ENCODE data around the gene NOC2L. TPM values are rescaled to one million over a fixed set of nuclear protein-coding genes. Genes with fewer than 3 reads are reported as not detected.
A peak's percentile ranks its signal among the peaks of the same experiment; 100 is the strongest.
"Not testable (repeated sequence)": the region's sequence is repeated elsewhere in the genome, so short reads cannot be mapped to it uniquely, and the experiment has no call there.

NOC2L gene
- total RNA-seq, 3 donors from 2014 or later = 292 to 315 (median 315) TPM

DNA sequence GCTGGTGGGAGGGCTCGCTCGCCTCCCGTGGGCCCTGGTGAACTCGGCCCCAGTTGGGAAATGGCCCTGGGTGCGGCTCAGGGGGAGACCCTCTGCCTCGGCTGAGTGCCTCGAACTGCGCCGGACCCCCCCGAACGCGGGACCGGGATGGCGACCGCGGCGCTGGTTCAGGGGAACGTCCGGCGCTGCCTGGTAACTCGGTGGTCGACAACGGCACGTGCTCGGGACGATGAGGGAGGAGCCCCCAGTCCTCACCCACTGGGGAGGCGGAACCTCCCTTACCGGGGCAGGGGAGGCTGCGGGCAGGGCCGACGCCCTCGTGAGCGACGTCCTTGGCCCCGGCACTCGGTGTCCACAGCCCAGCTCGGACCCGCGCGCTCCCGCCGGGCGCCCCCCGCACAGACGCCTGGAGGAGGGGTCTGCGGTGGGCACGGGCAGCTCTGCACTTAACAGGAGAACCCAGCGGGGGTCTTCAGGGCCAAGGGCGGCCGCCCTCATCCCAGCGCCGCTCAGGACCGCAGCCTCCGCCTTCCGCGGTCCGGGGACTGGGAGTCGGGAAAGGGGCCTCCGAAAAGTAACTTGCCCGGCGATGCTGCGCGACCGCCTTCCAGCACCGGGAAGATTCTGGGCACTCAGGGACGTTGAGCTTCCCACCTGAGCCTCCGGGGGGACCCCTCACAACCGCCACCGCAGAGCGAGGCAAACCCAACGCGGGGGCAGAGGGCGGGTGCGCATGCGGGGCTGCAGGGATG, 39.1 kb upstream of the NOC2L start:
- DNase-seq (no peak), ATAC-seq (no peak)
- peaks cover 4% of the 10 kb centered on the region for H3K4me1 Mint-ChIP-seq (ENCODE audit: low read depth)
- no peaks in the 10 kb centered on the region for H3K36me3 Mint-ChIP-seq (ENCODE audit: insufficient read depth)
- H3K27me3 Mint-ChIP-seq (ENCODE audit: low read depth) = peaks cover 21% of the 10 kb centered on the region
- H3K9me3 Mint-ChIP-seq = no peaks in the 10 kb centered on the region
- H3K4me3 Mint-ChIP-seq = no peak overlapping the region

DNA sequence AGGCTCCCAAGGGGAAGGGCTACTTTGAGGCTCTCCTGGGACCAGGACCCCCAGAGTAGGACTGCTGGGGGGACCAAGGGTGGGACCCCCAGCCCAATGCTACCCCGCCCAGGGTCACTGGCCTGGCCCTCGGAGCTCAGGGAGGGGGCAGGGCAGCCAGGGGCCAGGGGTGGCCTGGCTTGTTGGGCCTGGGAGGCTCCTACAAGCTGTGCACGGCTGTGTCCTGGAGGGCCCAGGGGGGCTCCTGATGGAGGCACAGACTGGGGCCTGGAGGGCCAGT, 38.6 kb upstream of the NOC2L start:
- H3K36me3 Mint-ChIP-seq (ENCODE audit: insufficient read depth) = no peaks in the 10 kb centered on the region
- no peaks in the 10 kb centered on the region for H3K9me3 Mint-ChIP-seq
- no peak overlapping the region for H3K4me3 Mint-ChIP-seq
- peaks cover 23% of the 10 kb centered on the region for H3K27me3 Mint-ChIP-seq (ENCODE audit: low read depth)
- H3K4me1 Mint-ChIP-seq (ENCODE audit: low read depth) = peaks cover 5% of the 10 kb centered on the region
- ATAC-seq (no peak), DNase-seq (no peak)

- Mint-ChIP-seq H3K27me3 (ENCODE audit: low read depth) (peaks cover 24% of the 10 kb centered on the region), H3K4me1 (ENCODE audit: low read depth) (peaks cover 8% of the 10 kb centered on the region), H3K36me3 (ENCODE audit: insufficient read depth) (no peaks in the 10 kb centered on the region), H3K4me3 (no peak overlapping the region), H3K9me3 (peaks cover 3% of the 10 kb centered on the region)
- ATAC-seq = no peak
- no peak for DNase-seq
Observed at GRCh38 chr1:996851-997712, 38.0 kb upstream of the NOC2L start.

GRCh38 chr1:995665-996633, 36.9 kb upstream of the NOC2L start:
- Mint-ChIP-seq H3K27me3 (ENCODE audit: low read depth) (peaks cover 22% of the 10 kb centered on the region), H3K36me3 (ENCODE audit: insufficient read depth) (no peaks in the 10 kb centered on the region), H3K9me3 (peaks cover 3% of the 10 kb centered on the region), H3K4me3 (no peak overlapping the region), H3K4me1 (ENCODE audit: low read depth) (peaks cover 8% of the 10 kb centered on the region)
- DNase-seq = no peak
- ATAC-seq = no peak

DNA sequence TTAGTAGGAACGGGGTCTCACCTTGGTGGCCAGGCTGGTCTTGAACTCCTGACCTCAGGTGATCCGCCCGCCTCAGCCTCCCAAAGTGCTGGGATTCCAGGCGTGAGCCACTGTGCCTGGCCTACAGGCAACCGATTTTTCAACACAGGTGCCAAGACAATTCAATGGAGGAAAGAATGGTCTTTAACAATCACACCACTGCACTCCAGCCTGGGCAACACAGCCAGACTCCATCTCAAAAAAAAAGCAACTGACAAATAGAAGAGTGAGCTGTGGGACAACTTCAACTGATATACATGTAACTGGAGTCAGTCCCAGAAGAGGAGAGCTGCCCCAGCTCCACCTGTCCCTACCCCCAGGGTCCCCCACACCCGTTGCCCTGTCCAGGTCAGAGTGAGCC, 35.5 kb upstream of the NOC2L start:
- not testable (repeated sequence) for H3K9me3 Mint-ChIP-seq; DNase-seq; H3K4me1 Mint-ChIP-seq (ENCODE audit: low read depth); H3K4me3 Mint-ChIP-seq; ATAC-seq; H3K36me3 Mint-ChIP-seq (ENCODE audit: insufficient read depth)
- peaks cover 24% of the 10 kb centered on the region for H3K27me3 Mint-ChIP-seq (ENCODE audit: low read depth)

DNA sequence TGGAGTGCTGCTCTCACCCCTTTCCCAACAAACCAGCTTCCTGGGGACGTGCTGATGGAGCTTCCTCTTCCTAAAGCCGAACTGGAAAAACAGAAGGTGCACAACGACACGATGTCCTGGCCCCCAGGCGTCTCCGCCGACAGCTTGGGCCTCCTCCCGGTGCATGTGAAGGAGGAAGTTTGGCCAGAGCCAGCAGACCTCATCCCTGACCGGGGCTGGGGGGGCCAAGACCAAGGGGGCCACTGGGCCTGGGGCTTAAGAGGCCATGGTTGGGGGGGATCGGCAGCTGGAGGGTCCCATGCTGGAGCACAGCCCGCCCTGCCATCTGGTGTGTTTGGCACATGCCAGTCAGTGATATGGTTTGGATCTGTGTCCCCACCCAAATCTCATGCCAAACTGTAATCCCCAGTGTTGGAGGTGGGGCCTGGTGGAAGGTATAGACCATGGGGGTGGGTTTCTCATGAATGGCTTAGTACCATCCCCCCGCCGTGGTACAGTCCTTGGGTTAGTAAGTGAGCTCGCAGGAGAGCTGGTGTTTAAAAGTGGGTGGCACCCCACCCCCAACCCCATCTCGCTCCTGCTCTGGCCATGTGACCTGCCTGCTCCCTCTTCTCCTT, 34.4 kb upstream of the NOC2L start:
- Mint-ChIP-seq H3K4me3 (no peak overlapping the region), H3K4me1 (ENCODE audit: low read depth) (peaks cover 6% of the 10 kb centered on the region), H3K27me3 (ENCODE audit: low read depth) (peaks cover 33% of the 10 kb centered on the region), H3K9me3 (peaks cover 3% of the 10 kb centered on the region), H3K36me3 (ENCODE audit: insufficient read depth) (no peaks in the 10 kb centered on the region)
- no peak for ATAC-seq
- no peak for DNase-seq

- Mint-ChIP-seq H3K27me3 (ENCODE audit: low read depth) (peaks cover 35% of the 10 kb centered on the region), H3K4me1 (ENCODE audit: low read depth) (peaks cover 6% of the 10 kb centered on the region), H3K9me3 (peaks cover 3% of the 10 kb centered on the region), H3K36me3 (ENCODE audit: insufficient read depth) (no peaks in the 10 kb centered on the region), H3K4me3 (no peak overlapping the region)
- ATAC-seq = peak in 1 of 2 donors; percentile 49
- DNase-seq = no peak
Observed at GRCh38 chr1:992362-992761, 33.3 kb upstream of the NOC2L start.

GRCh38 chr1:991895-992294, 32.8 kb upstream of the NOC2L start:
- Mint-ChIP-seq H3K4me1 (ENCODE audit: low read depth) (peaks cover 6% of the 10 kb centered on the region), H3K27me3 (ENCODE audit: low read depth) (peaks cover 30% of the 10 kb centered on the region), H3K9me3 (peaks cover 3% of the 10 kb centered on the region), H3K4me3 (no peak overlapping the region), H3K36me3 (ENCODE audit: insufficient read depth) (no peaks in the 10 kb centered on the region)
- DNase-seq (no peak), ATAC-seq (no peak)

- not testable (repeated sequence) for H3K4me1 Mint-ChIP-seq (ENCODE audit: low read depth); H3K9me3 Mint-ChIP-seq; H3K4me3 Mint-ChIP-seq; ATAC-seq; H3K36me3 Mint-ChIP-seq (ENCODE audit: insufficient read depth); DNase-seq
- peaks cover 31% of the 10 kb centered on the region for H3K27me3 Mint-ChIP-seq (ENCODE audit: low read depth)
Observed at GRCh38 chr1:991275-991674, 32.2 kb upstream of the NOC2L start.

DNA sequence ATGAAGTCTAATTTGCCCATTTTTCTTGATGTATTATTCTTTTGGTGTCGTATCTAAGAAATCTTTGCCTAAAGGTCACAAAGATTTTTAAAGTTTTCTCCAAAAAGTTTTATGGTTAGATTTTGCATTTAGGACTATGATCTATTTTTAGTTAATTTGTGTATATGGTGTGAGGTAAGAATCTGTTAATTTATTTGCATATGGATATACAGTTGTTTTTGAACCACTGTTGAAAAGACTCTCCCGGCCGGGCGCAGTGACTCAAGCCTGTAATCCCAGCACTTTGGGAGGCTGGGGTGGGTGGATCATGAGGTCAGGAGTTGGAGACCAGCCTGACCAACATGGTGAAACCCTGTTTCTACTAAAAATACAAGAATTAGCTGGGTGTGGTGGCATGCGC, 29.0 kb upstream of the NOC2L start:
- H3K36me3 Mint-ChIP-seq (ENCODE audit: insufficient read depth); H3K4me1 Mint-ChIP-seq (ENCODE audit: low read depth); H3K9me3 Mint-ChIP-seq; ATAC-seq; H3K4me3 Mint-ChIP-seq; DNase-seq: not testable (repeated sequence)
- H3K27me3 Mint-ChIP-seq (ENCODE audit: low read depth) = peaks cover 43% of the 10 kb centered on the region

DNA sequence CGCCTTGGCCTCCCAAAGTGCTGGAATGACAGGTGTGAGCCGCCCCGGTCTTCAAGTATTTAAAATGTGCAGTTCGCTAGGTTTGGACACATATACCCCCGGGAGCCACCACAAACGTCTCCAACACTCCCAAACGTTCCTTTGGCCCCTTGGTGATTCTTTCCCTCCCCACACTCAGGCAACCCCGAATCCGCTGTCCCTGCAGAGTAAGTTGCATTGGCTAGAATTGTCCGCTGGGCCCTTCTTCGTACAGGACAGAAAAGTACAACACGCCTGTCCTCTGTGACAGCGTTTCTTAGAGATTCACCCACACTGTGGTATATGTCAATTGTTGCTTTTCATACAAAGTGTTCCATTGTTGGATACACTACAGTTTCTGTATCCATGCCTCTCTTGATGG, 26.1 kb upstream of the NOC2L start:
- no peaks in the 10 kb centered on the region for H3K9me3 Mint-ChIP-seq
- no peaks in the 10 kb centered on the region for H3K4me1 Mint-ChIP-seq (ENCODE audit: low read depth)
- H3K27me3 Mint-ChIP-seq (ENCODE audit: low read depth) = peaks cover 46% of the 10 kb centered on the region
- DNase-seq = no peak
- no peak for ATAC-seq
- no peaks in the 10 kb centered on the region for H3K36me3 Mint-ChIP-seq (ENCODE audit: insufficient read depth)
- H3K4me3 Mint-ChIP-seq = no peak overlapping the region

- ATAC-seq (no peak), DNase-seq (no peak)
- Mint-ChIP-seq H3K4me1 (ENCODE audit: low read depth) (no peaks in the 10 kb centered on the region), H3K36me3 (ENCODE audit: insufficient read depth) (no peaks in the 10 kb centered on the region), H3K27me3 (ENCODE audit: low read depth) (peaks cover 41% of the 10 kb centered on the region), H3K9me3 (no peaks in the 10 kb centered on the region), H3K4me3 (no peak overlapping the region)
Observed at GRCh38 chr1:984476-984814, 25.4 kb upstream of the NOC2L start.

GRCh38 chr1:983798-984475, 24.9 kb upstream of the NOC2L start:
- H3K36me3 Mint-ChIP-seq (ENCODE audit: insufficient read depth) = no peaks in the 10 kb centered on the region
- H3K4me1 Mint-ChIP-seq (ENCODE audit: low read depth) = no peaks in the 10 kb centered on the region
- peaks cover 36% of the 10 kb centered on the region for H3K27me3 Mint-ChIP-seq (ENCODE audit: low read depth)
- no peak overlapping the region for H3K4me3 Mint-ChIP-seq
- DNase-seq (peak; percentile 65), ATAC-seq (peak; percentile 72 to 82)
- no peaks in the 10 kb centered on the region for H3K9me3 Mint-ChIP-seq
